Measurements from ENCODE around the gene IL5RA. TPM values are rescaled to one million over a fixed set of nuclear protein-coding genes. Genes with fewer than 3 reads are reported as not detected.

Gene IL5RA
- total RNA-seq, 4 donors from 2014 or later, result 0.59 TPM; not detected in 3

DNA sequence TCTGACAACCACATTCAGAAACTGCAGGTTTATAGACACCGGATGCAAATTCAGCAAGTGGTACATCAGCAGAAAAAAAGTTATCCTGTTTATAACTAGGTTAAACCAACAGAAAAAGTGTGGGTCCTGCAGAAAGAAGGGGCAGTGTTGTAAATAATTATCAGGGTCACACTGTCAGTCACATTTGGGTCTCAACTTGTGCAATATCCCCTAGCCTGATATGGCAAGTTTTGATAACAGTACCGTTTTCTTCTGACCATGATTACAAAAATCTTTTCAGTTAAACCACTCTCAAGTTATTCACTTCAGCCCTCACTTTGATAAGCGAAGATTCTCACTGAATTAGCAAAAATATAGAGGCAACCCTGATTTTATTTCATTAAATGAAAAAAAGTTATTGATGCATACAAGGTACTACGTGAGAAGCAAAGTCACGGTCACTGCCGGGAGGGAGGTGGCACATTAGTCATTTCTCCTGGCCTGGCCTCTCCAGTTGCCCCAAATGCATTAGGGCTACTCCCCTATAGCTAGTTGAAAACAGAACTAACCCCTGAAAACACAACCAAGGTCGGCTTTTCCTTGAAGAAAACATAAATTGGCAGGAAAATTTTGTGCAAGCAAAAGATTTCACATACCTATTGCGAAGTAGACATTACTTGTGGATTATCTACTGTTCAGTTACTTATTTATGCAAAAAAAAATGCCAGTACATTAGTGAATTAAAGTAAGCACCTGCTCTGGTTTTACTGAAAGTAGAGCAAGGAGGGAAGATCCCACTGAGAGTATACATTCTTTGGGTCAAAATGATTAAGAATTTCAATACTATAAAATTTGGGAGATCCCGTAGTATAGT is 28.6 kb downstream of the IL5RA start:
- H3K27ac ChIP-seq, result no peak overlapping the region
- no peak for TF ChIP-seq EP300 (IDR thresholded peaks at IDR 0.05)
- TF ChIP-seq, protein P1, sequence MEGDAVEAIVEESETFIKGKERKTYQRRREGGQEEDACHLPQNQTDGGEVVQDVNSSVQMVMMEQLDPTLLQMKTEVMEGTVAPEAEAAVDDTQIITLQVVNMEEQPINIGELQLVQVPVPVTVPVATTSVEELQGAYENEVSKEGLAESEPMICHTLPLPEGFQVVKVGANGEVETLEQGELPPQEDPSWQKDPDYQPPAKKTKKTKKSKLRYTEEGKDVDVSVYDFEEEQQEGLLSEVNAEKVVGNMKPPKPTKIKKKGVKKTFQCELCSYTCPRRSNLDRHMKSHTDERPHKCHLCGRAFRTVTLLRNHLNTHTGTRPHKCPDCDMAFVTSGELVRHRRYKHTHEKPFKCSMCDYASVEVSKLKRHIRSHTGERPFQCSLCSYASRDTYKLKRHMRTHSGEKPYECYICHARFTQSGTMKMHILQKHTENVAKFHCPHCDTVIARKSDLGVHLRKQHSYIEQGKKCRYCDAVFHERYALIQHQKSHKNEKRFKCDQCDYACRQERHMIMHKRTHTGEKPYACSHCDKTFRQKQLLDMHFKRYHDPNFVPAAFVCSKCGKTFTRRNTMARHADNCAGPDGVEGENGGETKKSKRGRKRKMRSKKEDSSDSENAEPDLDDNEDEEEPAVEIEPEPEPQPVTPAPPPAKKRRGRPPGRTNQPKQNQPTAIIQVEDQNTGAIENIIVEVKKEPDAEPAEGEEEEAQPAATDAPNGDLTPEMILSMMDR (IDR thresholded peaks at IDR 0.05), result no peak
- no peaks in the 10 kb centered on the region for H3K9me3 ChIP-seq
- no peaks in the 10 kb centered on the region for H3K36me3 ChIP-seq
- no peaks in the 10 kb centered on the region for H3K4me1 ChIP-seq
- DNase-seq (ENCODE audit: low spot score in 2 of 2), result no peak
- no peak overlapping the region for H3K4me3 ChIP-seq
- WGBS, 2 donors, result 79 to 84% methylated on average over 9 of the region's 9 CpGs
- H3K27me3 ChIP-seq, result no peaks in the 10 kb centered on the region

DNA sequence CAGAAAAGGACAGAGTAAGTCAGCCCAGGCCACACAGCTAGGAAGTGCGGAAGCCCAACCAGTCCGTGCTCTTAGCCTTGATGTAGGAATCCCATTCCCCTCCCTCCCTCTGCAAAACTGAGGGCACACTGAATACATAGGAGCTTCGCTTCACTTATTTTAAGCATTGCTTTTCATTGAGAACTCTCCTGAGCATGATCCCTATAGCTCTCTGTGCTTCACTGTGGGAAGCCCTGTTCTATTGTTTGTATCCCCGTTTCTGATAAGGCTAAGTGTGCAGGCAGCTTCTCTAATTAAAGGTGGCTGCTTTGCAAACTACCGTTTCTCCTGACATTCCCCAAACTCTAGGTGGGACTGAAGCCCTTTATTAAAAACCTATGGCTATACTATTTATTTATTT is 29.9 kb downstream of the IL5RA start:
- Histone ChIP-seq H3K36me3 (no peaks in the 10 kb centered on the region), H3K9me3 (no peaks in the 10 kb centered on the region), H3K4me3 (no peak overlapping the region), H3K27ac (no peak overlapping the region), H3K4me1 (no peaks in the 10 kb centered on the region), H3K27me3 (no peaks in the 10 kb centered on the region)
- no peak for DNase-seq (ENCODE audit: low spot score in 2 of 2)
- TF ChIP-seq POLR2A (IDR thresholded peaks at IDR 0.05), result no peak
- TF ChIP-seq, protein P1 (IDR thresholded peaks at IDR 0.05), result no peak
- no peak for TF ChIP-seq EP300 (IDR thresholded peaks at IDR 0.05)
- WGBS, 2 donors, result 58 to 61% methylated on average over 5 of the region's 5 CpGs

DNA sequence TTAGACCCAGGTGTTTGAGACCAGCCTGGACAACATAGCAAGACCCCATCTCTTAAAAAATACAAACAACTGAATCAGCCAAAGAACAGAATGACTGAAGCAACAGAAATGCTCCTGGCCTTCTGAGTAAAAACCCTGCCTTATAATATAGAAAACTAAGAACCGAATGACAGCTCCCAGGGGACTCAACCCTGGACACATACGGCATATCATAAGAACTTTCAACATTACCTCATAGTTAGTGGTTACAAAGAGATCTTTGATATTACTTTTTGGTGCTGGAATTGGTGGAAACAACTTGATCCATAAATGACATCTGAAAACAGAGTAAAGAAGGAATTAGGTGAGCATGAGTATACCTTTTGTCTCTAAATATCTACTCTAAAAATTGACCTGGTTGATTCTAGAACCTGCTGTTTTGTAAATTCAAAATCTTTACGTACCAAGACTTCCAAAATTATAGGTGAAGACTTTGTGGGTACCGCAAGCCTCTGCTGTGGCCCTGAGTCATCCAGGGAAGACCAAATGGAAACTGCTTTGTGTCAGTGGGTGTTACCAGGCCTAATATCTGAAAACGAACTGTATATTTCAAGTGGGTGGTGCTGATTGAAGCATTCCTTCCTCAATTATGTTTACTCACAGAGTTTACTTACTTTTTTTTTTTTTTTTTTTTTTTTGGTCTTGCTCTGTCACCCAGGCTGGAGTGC is 35.5 kb downstream of the IL5RA start:
- no peaks in the 10 kb centered on the region for H3K36me3 ChIP-seq
- no peak for TF ChIP-seq EP300 (IDR thresholded peaks at IDR 0.05)
- no peak for TF ChIP-seq POLR2A (IDR thresholded peaks at IDR 0.05)
- TF ChIP-seq, protein P1 (IDR thresholded peaks at IDR 0.05), result no peak
- 64 to 65% methylated on average over 5 of the region's 5 CpGs for WGBS, 2 donors
- DNase-seq (ENCODE audit: low spot score in 2 of 2), result no peak
- H3K4me1 ChIP-seq, result no peaks in the 10 kb centered on the region
- no peak overlapping the region for H3K27ac ChIP-seq
- no peak overlapping the region for H3K4me3 ChIP-seq
- no peaks in the 10 kb centered on the region for H3K9me3 ChIP-seq
- H3K27me3 ChIP-seq, result no peaks in the 10 kb centered on the region

DNA sequence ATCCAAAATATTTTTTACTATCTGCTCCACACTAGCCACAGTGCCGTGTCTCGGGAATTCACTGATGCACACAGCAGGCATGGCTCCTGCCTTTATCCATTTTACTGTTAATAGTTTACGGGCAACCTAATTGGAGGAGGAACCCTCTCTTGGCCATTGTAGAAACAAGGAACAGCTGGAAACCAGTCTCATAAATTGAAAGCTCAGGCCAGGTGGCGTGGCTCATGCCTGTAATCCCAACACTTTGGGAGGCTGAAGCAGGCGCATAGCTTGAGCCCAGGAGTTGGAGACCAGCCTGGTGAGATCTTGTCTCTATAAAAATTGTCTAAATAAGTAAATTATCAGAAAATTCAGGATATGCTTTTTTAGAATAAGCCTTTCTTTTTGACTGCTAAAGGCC is 39.0 kb downstream of the IL5RA start:
- TF ChIP-seq POLR2A (IDR thresholded peaks at IDR 0.05) (no peak), EP300 (IDR thresholded peaks at IDR 0.05) (no peak)
- TF ChIP-seq, protein P1 (IDR thresholded peaks at IDR 0.05), result no peak
- 69 to 70% methylated on average over 5 of the region's 5 CpGs for WGBS, 2 donors
- no peaks in the 10 kb centered on the region for H3K9me3 ChIP-seq
- no peaks in the 10 kb centered on the region for H3K27me3 ChIP-seq
- DNase-seq (ENCODE audit: low spot score in 2 of 2), result no peak
- no peak overlapping the region for H3K4me3 ChIP-seq
- no peaks in the 10 kb centered on the region for H3K4me1 ChIP-seq
- no peaks in the 10 kb centered on the region for H3K36me3 ChIP-seq
- H3K27ac ChIP-seq, result no peak overlapping the region

DNA sequence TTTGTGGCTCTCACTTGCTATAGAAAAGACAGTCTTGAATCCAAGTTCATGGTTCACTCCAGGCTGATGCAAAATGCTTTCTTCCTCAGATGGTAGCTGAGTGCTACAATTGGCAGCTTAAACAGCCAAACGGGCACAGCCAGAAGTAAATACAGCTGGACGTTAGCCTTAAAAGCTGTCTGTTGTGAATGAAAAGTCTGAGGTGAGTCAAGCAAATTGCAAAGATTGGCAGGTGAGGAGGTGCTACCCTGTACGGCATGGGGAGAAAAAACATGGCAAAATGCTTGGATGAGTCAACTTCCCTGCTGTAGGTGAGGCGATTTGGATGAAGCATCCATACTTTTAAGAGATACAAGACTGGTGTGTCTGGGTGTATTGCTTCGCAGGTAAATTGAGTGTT is 40.5 kb downstream of the IL5RA start:
- 83 to 85% methylated on average over 5 of the region's 5 CpGs for WGBS, 2 donors
- Histone ChIP-seq H3K4me1 (no peaks in the 10 kb centered on the region), H3K4me3 (no peak overlapping the region), H3K9me3 (no peaks in the 10 kb centered on the region), H3K36me3 (no peaks in the 10 kb centered on the region), H3K27ac (no peak overlapping the region), H3K27me3 (no peaks in the 10 kb centered on the region)
- no peak for DNase-seq (ENCODE audit: low spot score in 2 of 2)
- TF ChIP-seq POLR2A (IDR thresholded peaks at IDR 0.05) (no peak), EP300 (IDR thresholded peaks at IDR 0.05) (no peak)
- TF ChIP-seq, protein P1 (IDR thresholded peaks at IDR 0.05), result no peak
